ENCODE results near the gene HSH2D. TPM values are rescaled to one million over a fixed set of nuclear protein-coding genes. Genes with fewer than 3 reads are reported as not detected.
A peak's percentile ranks its signal among the peaks of the same experiment; 100 is the strongest.

HSH2D gene
- total and polyA plus RNA-seq, 2 of the 13 experiments (the other 11 are each of a cell fraction or from before 2014, with no cell fraction given), result 0.69 to 3.2 TPM

DNA sequence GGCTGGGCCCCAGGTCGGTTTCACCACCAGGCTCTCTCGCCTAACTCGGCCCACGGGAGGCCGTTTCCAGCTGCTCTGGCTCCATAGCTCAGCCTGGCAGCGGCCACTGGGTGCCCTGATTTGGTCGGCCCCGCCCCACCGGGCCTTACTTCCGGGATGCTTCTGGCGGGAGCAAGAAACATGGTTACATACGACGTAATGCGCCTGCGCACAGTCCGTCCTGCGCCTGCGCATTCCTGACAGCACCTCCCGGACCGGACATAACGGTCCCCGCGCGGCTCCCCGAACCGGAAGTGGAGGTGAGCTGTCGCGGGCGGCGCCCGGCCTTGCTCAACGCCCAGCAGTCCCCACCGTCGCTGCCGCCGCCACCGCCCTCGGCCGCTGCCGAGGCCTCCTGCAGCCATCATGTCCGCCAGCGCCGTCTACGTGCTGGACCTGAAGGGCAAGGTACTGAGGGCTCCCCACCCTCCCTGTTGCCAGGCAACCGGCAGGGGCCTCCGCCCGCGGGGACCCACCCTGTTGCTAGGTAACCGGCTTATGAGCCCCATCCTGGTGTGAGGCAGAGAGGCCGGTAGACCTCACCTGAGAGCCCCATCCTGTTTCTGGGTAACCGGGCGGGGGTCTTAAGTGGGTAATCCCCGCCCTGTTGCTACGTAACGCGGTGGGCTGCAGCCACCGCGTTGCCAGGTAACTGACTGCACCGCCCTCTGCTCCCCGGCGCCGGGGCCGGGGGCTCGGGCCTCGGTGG is 54.3 kb downstream of the HSH2D start, which contains the start of gene AP1M1 (continued):
- TF ChIP-seq POGK (CRISPR knock-in tag; conservative IDR thresholded peaks at IDR 0.05) (peak; percentile 65), ZBTB8A (CRISPR knock-in tag; IDR thresholded peaks at IDR 0.05; ENCODE audit: borderline replicate concordance, low read depth) (no peak), RCOR2 (CRISPR knock-in tag; IDR thresholded peaks at IDR 0.05) (no peak), ZBED4 (CRISPR knock-in tag; IDR thresholded peaks at IDR 0.05; ENCODE audit: borderline replicate concordance) (no peak), ZNF552 (CRISPR knock-in tag; IDR thresholded peaks at IDR 0.05; ENCODE audit: borderline replicate concordance) (no peak), HNF4G (IDR thresholded peaks at IDR 0.05; ENCODE audit: borderline replicate concordance, low read depth, low read length) (peak; percentile 17; the same call in 1 of the 2 replicates), HNF4G (CRISPR knock-in tag; IDR thresholded peaks at IDR 0.05; ENCODE audit: borderline replicate concordance, low read depth) (peak; percentile 9; the same call in 1 of the 2 replicates), KDM3A (CRISPR knock-in tag; IDR thresholded peaks at IDR 0.05; ENCODE audit: low read depth) (peak; percentile 49; the same call in 1 of the 2 replicates), ZNF891 (CRISPR knock-in tag; IDR thresholded peaks at IDR 0.05) (0 out of 2 replicates have a peak, but pooled peaks have one; percentile 59), ZNF883 (CRISPR knock-in tag; IDR thresholded peaks at IDR 0.05; ENCODE audit: not compliant biosample characterization) (peak; percentile 87), ZNF644 (CRISPR knock-in tag; IDR thresholded peaks at IDR 0.05; ENCODE audit: low read depth) (no peak), POLR2AphosphoS5 (IDR thresholded peaks at IDR 0.05; ENCODE audit: low read depth, low read length) (peak; percentile 74), RBM39 (IDR thresholded peaks at IDR 0.05; ENCODE audit: low read depth, low read length, poor library complexity, severe bottlenecking) (peak; percentile 65), ERF (CRISPR knock-in tag; IDR thresholded peaks at IDR 0.05) (peak; percentile 59), ZNF703 (CRISPR knock-in tag; IDR thresholded peaks at IDR 0.05; ENCODE audit: borderline replicate concordance) (no peak), SP5 (CRISPR knock-in tag; IDR thresholded peaks at IDR 0.05; ENCODE audit: borderline replicate concordance, low read depth) (no peak; the same call in 1 of the 2 replicates), ZNF766 (CRISPR knock-in tag; IDR thresholded peaks at IDR 0.05; ENCODE audit: borderline replicate concordance) (peak; percentile 77; the same call in 1 of the 2 replicates), IRF1 (CRISPR knock-in tag; IDR thresholded peaks at IDR 0.05; ENCODE audit: low read depth) (no peak)
- TF ChIP-seq, protein P1, sequence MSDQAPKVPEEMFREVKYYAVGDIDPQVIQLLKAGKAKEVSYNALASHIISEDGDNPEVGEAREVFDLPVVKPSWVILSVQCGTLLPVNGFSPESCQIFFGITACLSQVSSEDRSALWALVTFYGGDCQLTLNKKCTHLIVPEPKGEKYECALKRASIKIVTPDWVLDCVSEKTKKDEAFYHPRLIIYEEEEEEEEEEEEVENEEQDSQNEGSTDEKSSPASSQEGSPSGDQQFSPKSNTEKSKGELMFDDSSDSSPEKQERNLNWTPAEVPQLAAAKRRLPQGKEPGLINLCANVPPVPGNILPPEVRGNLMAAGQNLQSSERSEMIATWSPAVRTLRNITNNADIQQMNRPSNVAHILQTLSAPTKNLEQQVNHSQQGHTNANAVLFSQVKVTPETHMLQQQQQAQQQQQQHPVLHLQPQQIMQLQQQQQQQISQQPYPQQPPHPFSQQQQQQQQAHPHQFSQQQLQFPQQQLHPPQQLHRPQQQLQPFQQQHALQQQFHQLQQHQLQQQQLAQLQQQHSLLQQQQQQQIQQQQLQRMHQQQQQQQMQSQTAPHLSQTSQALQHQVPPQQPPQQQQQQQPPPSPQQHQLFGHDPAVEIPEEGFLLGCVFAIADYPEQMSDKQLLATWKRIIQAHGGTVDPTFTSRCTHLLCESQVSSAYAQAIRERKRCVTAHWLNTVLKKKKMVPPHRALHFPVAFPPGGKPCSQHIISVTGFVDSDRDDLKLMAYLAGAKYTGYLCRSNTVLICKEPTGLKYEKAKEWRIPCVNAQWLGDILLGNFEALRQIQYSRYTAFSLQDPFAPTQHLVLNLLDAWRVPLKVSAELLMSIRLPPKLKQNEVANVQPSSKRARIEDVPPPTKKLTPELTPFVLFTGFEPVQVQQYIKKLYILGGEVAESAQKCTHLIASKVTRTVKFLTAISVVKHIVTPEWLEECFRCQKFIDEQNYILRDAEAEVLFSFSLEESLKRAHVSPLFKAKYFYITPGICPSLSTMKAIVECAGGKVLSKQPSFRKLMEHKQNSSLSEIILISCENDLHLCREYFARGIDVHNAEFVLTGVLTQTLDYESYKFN (CRISPR knock-in tag; conservative IDR thresholded peaks at IDR 0.05), result peak; percentile 39
